Amniotic epithelial cell (primary cell): ENCODE data around the gene VAV2.
A peak's percentile ranks its signal among the peaks of the same experiment; 100 is the strongest.

Experiments used
- DNase-seq: peaks from one replicate; pipeline ENCODE4 v3.0.0-alpha.2; 2010; ENCODE audit warnings: low read depth

The VAV2 gene

GRCh38 chr9:133795049-133795448 is 197.1 kb downstream of the VAV2 start:
- no peak for DNase-seq

- no peak for DNase-seq
Observed at GRCh38 chr9:133794016-133794760, 197.9 kb downstream of the VAV2 start.

- DNase-seq, result no peak
Observed at GRCh38 chr9:133793471-133793870, 198.7 kb downstream of the VAV2 start.

GRCh38 chr9:133792721-133793470 is 199.2 kb downstream of the VAV2 start:
- peak; percentile 49 for DNase-seq

GRCh38 chr9:133791735-133792649 is 200.1 kb downstream of the VAV2 start:
- DNase-seq, result no peak

- no peak for DNase-seq
Observed at GRCh38 chr9:133791069-133791468, 201.1 kb downstream of the VAV2 start.

- DNase-seq, result no peak
Observed at GRCh38 chr9:133789778-133790177, 202.3 kb downstream of the VAV2 start.

- no peak for DNase-seq
Observed at GRCh38 chr9:133788819-133789717, 203.1 kb downstream of the VAV2 start.

GRCh38 chr9:133788045-133788818 is 203.9 kb downstream of the VAV2 start:
- no peak for DNase-seq

- peak; percentile 32 for DNase-seq
Observed at GRCh38 chr9:133787754-133788025, 204.4 kb downstream of the VAV2 start.

- no peak for DNase-seq
Observed at GRCh38 chr9:133786907-133787753, 205.0 kb downstream of the VAV2 start.

- DNase-seq, result no peak
Observed at GRCh38 chr9:133786371-133786753, 205.8 kb downstream of the VAV2 start.

GRCh38 chr9:133785753-133786370 is 206.3 kb downstream of the VAV2 start:
- no peak for DNase-seq

- DNase-seq, result no peak
Observed at GRCh38 chr9:133784731-133785561, 207.2 kb downstream of the VAV2 start.

- DNase-seq, result no peak
Observed at GRCh38 chr9:133783331-133783731, 208.8 kb downstream of the VAV2 start.

GRCh38 chr9:133782157-133783130 is 209.7 kb downstream of the VAV2 start:
- DNase-seq, result peak; percentile 53

GRCh38 chr9:133781828-133782135 is 210.3 kb downstream of the VAV2 start:
- no peak for DNase-seq
